HG02759 (cell line): ENCODE measurements around the gene FOXO6.

Experiments
- ATAC-seq: cut with Tn5 transposase; IDR thresholded peaks from one replicate; pipeline ENCODE4 v1.9.1; 2021; ENCODE audit warnings: mild to moderate bottlenecking, moderate library complexity; ENCODE audit not compliant: unreplicated experiment

The FOXO6 gene

DNA sequence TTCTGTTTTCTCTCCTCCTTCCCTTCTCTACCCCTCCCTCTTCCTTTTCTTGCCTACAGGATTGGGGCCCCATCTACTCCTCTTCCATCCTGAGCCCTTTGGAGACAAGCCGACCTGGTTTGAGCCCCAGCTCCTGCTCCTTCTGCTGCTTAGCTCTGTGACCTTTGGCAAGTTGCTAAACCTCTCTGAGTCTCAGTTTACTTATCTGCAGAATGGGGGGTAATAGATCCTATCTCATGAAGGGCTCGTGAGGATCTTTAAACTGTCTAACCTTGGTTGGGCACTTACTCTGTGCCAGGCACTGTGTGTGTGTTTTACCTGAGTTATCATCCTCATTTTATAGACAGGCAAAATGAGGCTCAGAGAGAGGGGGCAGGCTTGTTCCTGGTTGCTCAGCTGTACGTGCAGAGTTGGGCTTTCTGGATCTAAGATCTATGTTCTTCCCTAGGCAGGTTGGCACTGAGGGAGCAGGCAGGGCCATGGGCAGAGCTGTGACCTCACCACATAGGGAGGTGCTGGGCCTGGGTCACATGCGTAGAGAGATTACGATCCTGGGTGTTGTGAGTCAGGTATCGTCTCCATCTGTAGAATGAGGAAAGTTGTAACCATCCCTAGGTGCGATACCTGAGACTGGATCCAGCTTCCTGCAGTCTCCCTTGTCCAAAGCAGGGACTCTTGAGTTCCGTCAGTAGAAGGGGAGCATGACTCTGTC lies 58.5 kb downstream of the FOXO6 start:
- ATAC-seq = no peak

DNA sequence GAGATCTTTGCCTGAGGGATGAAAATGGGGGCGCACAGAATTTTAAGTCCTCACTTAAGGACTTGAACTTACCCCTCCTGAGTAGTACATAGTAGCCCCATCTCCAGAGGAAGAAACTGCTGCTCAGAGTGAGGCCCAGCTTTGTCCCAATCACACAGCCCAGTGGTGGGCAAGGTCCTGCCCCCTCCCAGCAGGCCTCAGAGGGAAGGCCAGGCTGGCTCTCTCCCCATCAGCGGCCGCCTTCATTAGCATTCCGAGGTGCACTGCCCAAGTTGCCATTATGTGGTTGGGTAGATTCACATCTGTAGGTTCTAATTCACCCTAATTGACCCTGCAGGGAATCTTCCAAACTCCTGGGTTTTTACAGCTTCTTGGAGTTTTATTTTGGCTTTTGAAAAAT lies 59.1 kb downstream of the FOXO6 start:
- no peak for ATAC-seq

DNA sequence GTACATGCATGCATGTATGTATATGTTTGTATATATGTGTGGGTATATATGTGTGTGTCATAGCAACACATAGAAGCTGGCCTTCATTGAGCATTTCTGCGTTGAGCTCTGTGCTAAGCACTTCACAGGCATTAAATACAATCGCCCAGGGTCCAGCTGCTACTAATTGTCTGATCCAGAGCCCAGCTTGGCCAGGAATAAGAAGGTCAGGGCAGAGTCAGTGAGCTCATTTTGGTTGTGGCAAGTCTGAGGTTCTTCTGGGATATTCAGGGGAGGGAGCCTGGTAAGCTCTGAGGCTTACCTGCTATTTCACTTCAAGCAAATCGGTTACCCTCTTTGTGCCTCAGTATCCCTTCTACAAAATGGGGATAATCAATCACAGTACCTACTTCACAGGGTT lies 59.6 kb downstream of the FOXO6 start:
- ATAC-seq = no peak

DNA sequence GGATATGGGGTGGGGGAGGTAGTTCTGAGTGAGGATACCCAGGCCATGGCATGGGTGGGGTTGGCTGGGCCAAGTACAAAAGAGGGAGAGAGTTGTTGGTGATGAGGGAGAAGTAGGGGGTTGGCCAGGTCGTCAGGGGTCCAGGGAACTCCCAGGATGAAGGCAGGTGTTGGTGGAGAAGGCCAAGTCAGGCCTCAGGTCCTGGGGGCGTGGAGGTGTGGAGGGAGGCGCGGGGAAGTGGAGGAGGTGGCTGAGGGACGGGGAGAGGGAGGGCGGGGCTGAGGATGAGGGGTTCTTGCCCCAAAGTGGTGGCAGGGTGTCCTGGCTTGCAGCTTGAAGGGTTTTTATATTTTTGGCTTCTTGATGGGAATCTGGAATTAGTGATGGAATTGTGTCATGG lies 61.1 kb downstream of the FOXO6 start:
- no peak for ATAC-seq

DNA sequence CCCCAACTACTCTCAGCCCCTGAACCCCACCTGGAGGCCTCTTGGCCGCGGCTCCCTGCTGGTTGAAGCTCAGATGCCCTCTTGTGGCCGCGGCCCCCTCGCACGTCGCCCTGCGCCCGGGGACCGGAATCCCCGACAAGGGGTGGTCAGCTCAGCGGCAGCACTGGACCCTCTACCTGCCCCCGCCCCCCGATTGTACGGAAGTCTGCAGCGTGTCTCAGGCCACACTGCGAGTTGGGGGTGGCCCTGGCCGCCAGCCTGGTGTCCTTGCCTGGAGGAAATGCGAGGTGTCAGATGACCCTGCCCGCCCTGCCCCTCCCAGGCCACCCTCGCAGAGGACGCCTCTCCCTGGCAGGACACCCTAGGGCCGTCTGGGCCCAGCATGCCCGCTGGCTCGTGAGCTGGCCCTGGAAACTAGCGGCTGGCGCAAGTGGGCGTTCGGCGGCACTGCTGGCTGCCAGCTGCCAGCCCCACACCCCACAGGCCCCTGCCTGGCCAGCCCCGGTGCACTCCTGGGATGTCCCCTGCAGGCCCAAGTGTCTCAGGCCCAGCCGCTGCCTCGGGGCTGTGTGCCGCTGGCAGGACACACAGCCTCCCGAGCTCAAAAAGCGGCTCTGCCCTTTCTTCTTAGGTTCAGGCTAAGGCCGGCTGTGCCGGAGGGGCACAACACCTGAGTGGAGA lies 62.4 kb downstream of the FOXO6 start:
- no peak for ATAC-seq

DNA sequence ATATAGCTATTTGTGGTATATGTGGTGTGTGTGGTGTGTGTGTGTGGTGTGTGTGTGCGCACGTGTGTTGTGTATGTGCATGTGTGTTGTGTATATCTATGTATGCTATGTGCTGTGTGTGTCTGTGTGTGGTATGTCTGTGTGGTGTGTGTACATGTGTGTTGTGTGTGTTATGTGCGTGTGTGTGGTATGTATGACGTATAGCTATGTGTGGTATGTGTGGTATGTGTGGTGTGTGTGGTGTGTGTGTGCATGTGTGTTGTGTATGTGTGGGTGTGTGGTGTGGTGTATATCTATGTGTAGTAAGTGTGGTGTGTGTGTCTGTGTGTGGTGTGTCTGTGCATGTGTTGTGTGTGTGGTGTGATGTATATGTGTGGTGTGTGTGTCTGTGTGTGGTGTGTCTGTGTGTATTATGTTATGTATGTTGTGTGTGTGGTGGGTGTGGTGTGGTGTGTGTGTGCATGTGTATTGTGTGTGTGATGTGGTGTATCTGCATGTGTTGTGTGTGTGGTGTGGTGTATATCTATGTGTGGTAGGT lies 63.4 kb downstream of the FOXO6 start:
- ATAC-seq = no peak

DNA sequence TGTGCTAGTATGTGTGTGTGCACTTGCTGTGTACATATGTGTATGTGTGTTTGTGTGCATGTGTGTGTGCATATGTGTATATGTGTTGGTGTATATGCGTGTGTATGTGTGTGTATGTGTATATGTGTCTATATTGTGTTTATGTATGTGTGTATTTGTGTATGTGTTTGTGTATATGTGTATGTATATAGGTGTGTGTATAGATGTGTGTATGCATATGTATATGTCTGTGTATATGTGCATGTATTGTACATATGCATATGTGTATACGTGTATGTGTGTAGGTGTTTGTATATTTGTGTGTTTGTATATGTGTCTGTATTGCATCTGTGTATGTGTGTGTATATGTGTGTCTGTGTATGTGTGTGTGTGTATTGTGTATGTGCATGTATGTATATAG lies 64.1 kb downstream of the FOXO6 start:
- ATAC-seq = no peak

DNA sequence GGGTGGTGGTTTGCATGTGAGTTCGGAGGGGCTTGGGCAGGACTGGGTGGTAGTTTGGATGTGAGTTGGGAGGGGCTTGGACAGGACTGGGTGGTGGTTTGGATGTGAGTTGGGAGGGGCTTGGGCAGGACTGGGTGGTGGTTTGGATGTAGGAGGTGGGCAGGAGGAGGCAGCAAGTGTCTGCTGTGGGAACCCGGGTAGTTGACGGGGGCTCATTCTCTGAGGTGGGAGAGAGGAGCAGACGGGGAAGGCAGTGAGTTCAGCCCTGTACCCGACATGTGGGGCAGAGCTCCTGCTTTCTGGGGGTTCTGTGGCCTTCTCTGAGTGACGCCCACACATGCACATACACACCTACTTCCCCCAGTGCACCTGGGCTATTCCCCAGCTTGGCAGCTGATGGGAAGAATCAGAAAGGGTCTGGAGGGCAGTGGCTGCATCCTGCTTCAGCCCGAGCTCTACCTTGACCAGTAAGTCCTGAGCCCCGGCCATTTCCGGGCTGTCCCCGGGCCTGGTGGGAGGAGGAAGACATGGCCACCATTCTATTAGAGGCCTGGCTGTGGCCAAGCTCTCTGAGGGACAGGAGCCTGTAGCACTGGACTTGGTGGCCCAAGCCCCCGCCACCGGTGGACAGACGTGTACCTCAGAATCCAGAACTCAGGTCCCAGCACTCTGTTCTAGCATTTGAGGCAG lies 65.1 kb downstream of the FOXO6 start:
- no peak for ATAC-seq

DNA sequence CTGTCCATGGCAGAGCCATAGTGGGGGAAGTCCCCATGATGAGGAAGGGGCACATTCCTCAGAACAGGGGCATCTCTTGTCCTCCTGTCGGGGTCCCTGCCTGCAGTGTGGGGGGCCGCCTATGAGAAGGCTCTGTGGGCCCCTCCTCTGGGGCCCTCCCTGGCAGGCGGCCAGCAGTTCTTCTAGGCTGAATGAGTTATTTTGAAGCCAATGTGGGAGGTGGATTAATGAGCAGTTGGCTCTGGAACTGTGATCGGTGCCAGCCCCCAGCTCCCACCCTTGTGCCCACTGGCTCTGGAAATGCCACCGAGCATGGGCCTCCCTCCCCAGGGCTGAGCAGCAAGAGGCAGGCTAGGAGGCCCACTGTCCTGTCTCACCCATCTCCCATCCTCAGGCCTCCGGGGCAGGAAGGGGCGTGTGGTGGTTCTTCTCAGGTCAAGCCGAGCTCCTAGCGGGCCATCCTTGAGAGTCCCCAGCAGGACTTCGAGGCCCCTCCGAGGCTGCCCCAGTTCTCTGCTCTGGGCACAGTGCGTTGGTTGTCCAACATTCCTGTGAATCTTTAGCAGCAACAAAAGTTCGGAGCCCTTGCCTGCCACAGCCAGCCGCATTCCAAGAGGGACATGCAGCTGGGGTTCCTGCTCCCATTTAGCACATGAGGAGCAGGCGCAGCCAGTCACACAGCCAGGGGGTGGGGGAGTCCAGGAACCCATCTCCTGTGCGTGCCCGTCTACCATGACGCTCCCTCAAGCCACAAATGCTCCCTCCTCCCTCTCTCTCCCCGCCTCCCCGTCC lies 66.1 kb downstream of the FOXO6 start:
- ATAC-seq = no peak

DNA sequence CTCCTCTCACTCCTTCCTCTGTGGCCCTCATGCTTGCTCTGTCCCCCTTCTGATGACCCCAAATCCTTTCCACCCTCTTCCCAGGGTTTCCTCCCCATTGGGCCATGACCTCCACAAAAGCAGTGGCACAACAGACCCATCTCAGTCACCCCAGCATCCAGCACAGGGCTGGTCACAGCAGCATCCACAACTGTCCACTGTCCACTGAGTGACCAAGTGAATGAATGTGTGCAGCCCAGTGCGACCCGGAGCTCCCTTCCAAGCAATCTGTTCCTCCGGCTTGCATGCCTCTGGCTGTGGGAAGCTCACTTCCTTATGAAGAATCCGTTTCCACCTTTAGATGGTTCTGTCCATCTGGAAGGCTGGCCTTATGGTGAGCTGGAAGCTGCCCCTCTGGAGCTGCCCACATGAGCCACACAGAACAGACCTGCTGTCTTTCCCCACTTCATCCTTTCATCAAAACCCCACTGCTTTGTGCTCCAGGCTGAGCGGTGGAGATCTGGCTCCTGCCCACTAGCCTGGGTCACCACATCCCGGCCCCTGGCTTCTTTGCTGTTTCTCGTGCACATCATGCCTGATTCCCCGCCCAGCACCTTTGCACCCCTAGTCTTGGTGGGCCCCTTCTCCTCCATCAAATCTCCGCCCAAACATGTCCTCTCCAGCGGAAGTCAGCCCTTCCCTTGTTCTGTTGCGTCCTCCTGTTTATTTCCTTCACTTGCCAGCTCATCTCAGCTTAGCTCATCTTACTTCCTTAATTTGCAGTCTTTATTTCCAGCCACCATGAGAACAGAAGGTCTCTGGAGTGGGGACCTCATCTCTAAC lies 66.9 kb downstream of the FOXO6 start:
- no peak for ATAC-seq

DNA sequence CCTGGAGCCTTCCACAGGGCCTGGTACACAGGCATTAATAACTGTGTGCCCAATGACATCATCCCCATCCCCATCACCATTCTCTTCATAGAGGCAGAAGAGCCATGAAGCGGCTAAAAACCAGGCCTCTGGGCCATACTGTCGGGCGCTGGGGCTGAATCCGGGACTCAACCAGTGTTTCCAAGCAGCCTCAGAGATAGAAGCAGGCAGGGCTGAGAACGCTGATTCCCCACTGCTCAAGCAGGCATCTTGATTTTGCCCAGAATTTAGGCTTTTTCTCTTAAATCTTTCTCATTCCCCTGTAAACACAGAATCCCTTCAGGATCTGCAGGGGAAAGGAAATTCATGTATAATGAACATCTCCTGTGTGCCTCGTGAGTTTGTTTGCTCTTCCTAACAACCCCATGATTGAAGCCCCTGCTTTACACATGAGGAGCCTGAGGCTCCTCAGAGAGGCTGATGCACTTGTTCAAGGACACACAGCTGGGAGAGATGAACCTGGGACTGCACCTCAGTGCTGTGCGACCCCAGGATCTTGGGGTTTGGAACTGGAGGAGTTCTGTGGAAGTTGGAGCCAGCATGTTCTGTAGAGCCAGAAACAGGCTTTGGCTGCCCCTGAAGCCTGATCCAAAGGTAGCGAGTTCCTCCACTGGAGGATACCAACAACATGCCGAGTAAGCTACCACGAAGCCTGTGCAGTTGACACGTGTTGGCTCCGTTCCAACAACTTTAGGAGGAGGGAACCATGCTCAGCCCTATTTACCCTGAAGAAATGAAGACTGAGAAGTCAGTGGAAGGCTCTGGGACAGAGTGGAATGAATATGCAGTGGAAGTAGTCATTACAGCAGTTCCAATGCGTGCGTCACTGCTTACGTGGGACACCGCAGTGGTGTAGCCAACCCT lies 67.8 kb downstream of the FOXO6 start:
- ATAC-seq = no peak

DNA sequence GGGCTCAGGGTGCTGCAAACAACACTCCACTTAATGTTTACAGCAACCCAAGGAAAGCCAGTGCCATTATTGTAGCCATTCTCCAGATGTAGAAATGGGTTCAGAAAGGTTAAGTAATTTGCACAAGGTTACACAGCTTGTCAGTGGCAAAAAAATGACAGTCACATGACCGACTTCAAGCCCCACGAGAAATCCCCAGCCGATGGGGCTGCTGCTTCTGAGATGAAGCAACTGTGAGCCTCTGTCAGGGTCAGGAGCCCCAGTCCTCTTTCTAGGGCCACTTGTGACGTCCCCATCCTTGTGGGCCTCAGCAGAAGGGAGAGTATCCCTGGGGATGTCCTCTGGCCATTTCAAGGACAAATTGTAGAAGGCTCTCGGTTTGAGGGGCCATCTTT lies 68.4 kb downstream of the FOXO6 start:
- ATAC-seq = no peak

DNA sequence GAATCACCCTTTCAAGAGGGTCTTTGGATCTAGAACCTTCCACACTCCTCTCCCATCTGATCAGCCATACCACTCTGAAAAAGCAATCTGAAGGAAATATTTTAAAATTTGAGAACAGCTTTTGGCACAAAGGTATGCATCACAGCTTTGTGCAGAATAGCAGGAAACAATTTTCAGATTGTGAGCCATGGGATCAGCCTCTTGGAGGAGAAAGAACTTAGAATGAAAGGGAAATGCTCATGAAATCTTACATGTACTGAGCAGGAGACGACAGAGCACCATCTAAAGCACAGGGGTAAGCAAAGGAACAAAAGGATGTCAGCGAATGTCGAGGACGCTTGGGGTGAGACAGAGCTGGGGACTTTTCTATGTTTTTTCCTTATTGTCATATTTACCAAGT lies 68.8 kb downstream of the FOXO6 start:
- no peak for ATAC-seq

DNA sequence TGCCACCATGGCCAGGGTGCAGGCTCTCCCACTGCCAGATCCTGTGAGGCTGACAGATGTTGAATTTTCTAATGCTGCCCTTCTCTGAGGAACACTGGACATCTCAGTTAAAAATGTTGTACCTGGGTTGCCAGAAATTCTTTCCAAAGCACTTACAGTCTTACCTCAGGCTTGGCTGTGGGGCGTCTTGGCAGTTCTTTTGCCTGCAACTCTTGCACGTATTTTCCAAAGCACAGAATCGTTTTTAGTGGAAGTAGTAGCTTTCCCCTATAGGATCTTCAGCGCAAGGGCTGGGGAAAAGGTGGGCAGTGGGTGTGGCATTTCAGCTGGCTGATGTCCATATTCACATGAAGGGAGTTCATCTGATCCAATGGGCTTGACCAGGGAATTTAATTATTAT lies 69.3 kb downstream of the FOXO6 start:
- no peak for ATAC-seq

DNA sequence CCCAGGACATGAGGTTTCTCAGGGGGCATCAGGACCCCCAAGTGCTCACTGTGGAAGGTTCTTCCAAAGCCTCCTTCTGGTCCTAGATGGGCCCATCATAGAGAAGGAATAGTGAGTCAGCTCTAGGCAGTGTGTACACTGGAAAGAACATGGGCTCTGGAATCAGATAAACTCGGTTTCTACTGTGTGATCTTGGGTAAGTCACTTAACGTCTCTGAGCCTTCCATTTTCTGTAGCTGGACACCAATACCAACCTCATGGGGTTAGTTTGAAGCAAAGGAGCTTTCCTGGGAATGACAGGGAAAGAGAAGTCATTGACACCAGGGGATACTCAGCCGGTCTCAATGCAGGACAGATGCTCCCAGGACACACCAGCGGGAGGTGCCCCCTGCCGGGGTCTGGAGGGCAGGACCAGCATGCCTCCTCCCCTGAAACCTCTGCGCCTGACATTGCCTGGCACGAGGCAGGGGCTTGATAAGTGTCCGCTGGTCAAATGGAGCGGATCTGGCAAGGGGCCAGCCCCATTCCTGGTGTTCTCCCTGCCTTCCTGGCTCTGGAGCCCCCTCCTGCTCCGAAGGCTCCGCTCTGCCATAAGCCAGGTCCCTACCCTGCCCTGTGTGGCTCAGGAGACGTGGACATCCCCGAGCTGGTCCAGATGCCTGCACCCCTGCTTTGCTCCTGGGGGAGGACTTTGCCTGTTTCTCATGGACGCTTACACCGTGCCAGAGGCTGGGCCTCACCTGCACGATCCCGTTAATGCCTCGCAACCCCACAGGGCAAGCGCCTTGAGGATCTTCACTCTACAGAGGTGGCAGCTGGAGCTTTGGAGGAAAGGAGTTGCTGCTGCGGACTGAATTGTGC lies 70.5 kb downstream of the FOXO6 start:
- no peak for ATAC-seq
